Astrocyte (in vitro differentiated cells and primary cell): ENCODE measurements around the gene COL15A1.

Experiments
- CTCF ChIP-seq: IDR thresholded peaks from 2 replicates; pipeline ENCODE4 v1.5.1; 2011; ENCODE audit warnings: low read depth, mild to moderate bottlenecking, inconsistent platforms, low read length, moderate library complexity; ENCODE audit not compliant: insufficient read depth
- EZH2 ChIP-seq: IDR thresholded peaks from 2 replicates; pipeline ENCODE4 v1.6.1; 2012; ENCODE audit warnings: mild to moderate bottlenecking, low read length, inconsistent platforms; ENCODE audit not compliant: insufficient read depth

- no peak for TF ChIP-seq CTCF
- no peak for TF ChIP-seq EZH2
Measured at GRCh38 chr9:99019510-99020331, 76.0 kb downstream of the COL15A1 start.
